Measurements from ENCODE around the gene FRY.
A peak's percentile ranks its signal among the peaks of the same experiment; 100 is the strongest.

The FRY gene

GRCh38 chr13:32151240-32151639 is 119.7 kb downstream of the FRY start:
- H3K4me3 ChIP-seq (ENCODE audit: low read depth, low read length) = no peak overlapping the region
- DNase-seq (ENCODE audit: low read depth) = no peak

GRCh38 chr13:32153056-32153455 is 121.5 kb downstream of the FRY start:
- no peak overlapping the region for H3K4me3 ChIP-seq (ENCODE audit: low read depth, low read length)
- peak; percentile 63 for DNase-seq (ENCODE audit: low read depth)

- DNase-seq (ENCODE audit: low read depth) = no peak
Observed at GRCh38 chr13:32159137-32159869, 127.7 kb downstream of the FRY start.

GRCh38 chr13:32162395-32163005 is 130.9 kb downstream of the FRY start:
- H3K4me3 ChIP-seq (ENCODE audit: low read depth, low read length) = no peak overlapping the region
- DNase-seq (ENCODE audit: low read depth) = no peak

More at GRCh38 chr13:32159137-32159869, 127.7 kb downstream of the FRY start:
- H3K4me3 ChIP-seq (ENCODE audit: low read depth, low read length) = no peak overlapping the region

- DNase-seq (ENCODE audit: low read depth) = peak; percentile 28
- no peak overlapping the region for H3K4me3 ChIP-seq (ENCODE audit: low read depth, low read length)
Observed at GRCh38 chr13:32164622-32165268, 133.2 kb downstream of the FRY start.

- DNase-seq (ENCODE audit: low read depth) = peak; percentile 18
- no peak overlapping the region for H3K4me3 ChIP-seq (ENCODE audit: low read depth, low read length)
Observed at GRCh38 chr13:32165796-32166195, 134.2 kb downstream of the FRY start.

GRCh38 chr13:32168131-32168530 is 136.6 kb downstream of the FRY start:
- no peak overlapping the region for H3K4me3 ChIP-seq (ENCODE audit: low read depth, low read length)
- DNase-seq (ENCODE audit: low read depth) = no peak

- H3K4me3 ChIP-seq (ENCODE audit: low read depth, low read length) = no peak overlapping the region
- DNase-seq (ENCODE audit: low read depth) = no peak
Observed at GRCh38 chr13:32170841-32171240, 139.3 kb downstream of the FRY start.

- no peak for DNase-seq (ENCODE audit: low read depth)
- no peak overlapping the region for H3K4me3 ChIP-seq (ENCODE audit: low read depth, low read length)
Observed at GRCh38 chr13:32173881-32174280, 142.3 kb downstream of the FRY start.

- no peak for DNase-seq (ENCODE audit: low read depth)
- no peak overlapping the region for H3K4me3 ChIP-seq (ENCODE audit: low read depth, low read length)
Observed at GRCh38 chr13:32174366-32174765, 142.8 kb downstream of the FRY start.

- H3K4me3 ChIP-seq (ENCODE audit: low read depth, low read length) = no peak overlapping the region
- DNase-seq (ENCODE audit: low read depth) = no peak
Observed at GRCh38 chr13:32175307-32175706, 143.7 kb downstream of the FRY start.

- H3K4me3 ChIP-seq (ENCODE audit: low read depth, low read length) = no peak overlapping the region
- DNase-seq (ENCODE audit: low read depth) = no peak
Observed at GRCh38 chr13:32175943-32176342, 144.4 kb downstream of the FRY start.

- no peak overlapping the region for H3K4me3 ChIP-seq (ENCODE audit: low read depth, low read length)
- DNase-seq (ENCODE audit: low read depth) = peak; percentile 10
Observed at GRCh38 chr13:32176696-32177095, 145.1 kb downstream of the FRY start.

- no peak for DNase-seq (ENCODE audit: low read depth)
Observed at GRCh38 chr13:32178763-32179162, 147.2 kb downstream of the FRY start.

GRCh38 chr13:32179708-32180107 is 148.1 kb downstream of the FRY start:
- DNase-seq (ENCODE audit: low read depth) = no peak
- H3K4me3 ChIP-seq (ENCODE audit: low read depth, low read length) = no peak overlapping the region

More at GRCh38 chr13:32178763-32179162, 147.2 kb downstream of the FRY start:
- H3K4me3 ChIP-seq (ENCODE audit: low read depth, low read length) = no peak overlapping the region

GRCh38 chr13:32187651-32188050 is 156.1 kb downstream of the FRY start:
- no peak for DNase-seq (ENCODE audit: low read depth)

GRCh38 chr13:32191452-32191998 is 160.0 kb downstream of the FRY start:
- no peak overlapping the region for H3K4me3 ChIP-seq (ENCODE audit: low read depth, low read length)
- no peak for DNase-seq (ENCODE audit: low read depth)

More at GRCh38 chr13:32187651-32188050, 156.1 kb downstream of the FRY start:
- no peak overlapping the region for H3K4me3 ChIP-seq (ENCODE audit: low read depth, low read length)

- no peak for DNase-seq (ENCODE audit: low read depth)
- H3K4me3 ChIP-seq (ENCODE audit: low read depth, low read length) = no peak overlapping the region
Observed at GRCh38 chr13:32195713-32196112, 164.1 kb downstream of the FRY start.

- no peak overlapping the region for H3K4me3 ChIP-seq (ENCODE audit: low read depth, low read length)
- no peak for DNase-seq (ENCODE audit: low read depth)
Observed at GRCh38 chr13:32199168-32199567, 167.6 kb downstream of the FRY start.

GRCh38 chr13:32200741-32201140 is 169.2 kb downstream of the FRY start:
- DNase-seq (ENCODE audit: low read depth) = no peak
- H3K4me3 ChIP-seq (ENCODE audit: low read depth, low read length) = no peak overlapping the region

All from skeletal muscle cell (primary cell).